Activated naive CD8-positive, alpha-beta T cell treated with anti-CD3 and anti-CD28 coated beads, Interleukin-2, amount 50 U/mL, for 24 hours (primary cell): ENCODE data around the gene POLDIP2.

Experiments
- ATAC-seq: fragments of 150-1000 bp; cut with Tn5 transposase; one replicate; pipeline ENCODE4 v1.10.0; 2021
- DNase-seq: peaks from one replicate; pipeline ENCODE4 v3.0.0; 2021
- H3K27ac Mint-ChIP-seq: one replicate; pipeline ENCODE4 v1.8.0; 2021; ENCODE audit warnings: mild to moderate bottlenecking, mixed read lengths
- H3K27me3 Mint-ChIP-seq: one replicate; pipeline ENCODE4 v1.8.0; 2021; ENCODE audit warnings: mixed read lengths
- H3K36me3 Mint-ChIP-seq: one replicate; pipeline ENCODE4 v1.8.0; 2021; ENCODE audit warnings: low read depth, mixed read lengths
- H3K4me1 Mint-ChIP-seq: one replicate; pipeline ENCODE4 v1.8.0; 2021; ENCODE audit warnings: mixed read lengths
- H3K4me3 Mint-ChIP-seq: one replicate; pipeline ENCODE4 v1.8.0; 2021; ENCODE audit warnings: mild to moderate bottlenecking, moderate library complexity, mixed read lengths
- H3K9me3 Mint-ChIP-seq: one replicate; pipeline ENCODE4 v1.8.0; 2021; ENCODE audit warnings: mixed read lengths

The POLDIP2 gene, protein sequence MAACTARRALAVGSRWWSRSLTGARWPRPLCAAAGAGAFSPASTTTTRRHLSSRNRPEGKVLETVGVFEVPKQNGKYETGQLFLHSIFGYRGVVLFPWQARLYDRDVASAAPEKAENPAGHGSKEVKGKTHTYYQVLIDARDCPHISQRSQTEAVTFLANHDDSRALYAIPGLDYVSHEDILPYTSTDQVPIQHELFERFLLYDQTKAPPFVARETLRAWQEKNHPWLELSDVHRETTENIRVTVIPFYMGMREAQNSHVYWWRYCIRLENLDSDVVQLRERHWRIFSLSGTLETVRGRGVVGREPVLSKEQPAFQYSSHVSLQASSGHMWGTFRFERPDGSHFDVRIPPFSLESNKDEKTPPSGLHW

DNA sequence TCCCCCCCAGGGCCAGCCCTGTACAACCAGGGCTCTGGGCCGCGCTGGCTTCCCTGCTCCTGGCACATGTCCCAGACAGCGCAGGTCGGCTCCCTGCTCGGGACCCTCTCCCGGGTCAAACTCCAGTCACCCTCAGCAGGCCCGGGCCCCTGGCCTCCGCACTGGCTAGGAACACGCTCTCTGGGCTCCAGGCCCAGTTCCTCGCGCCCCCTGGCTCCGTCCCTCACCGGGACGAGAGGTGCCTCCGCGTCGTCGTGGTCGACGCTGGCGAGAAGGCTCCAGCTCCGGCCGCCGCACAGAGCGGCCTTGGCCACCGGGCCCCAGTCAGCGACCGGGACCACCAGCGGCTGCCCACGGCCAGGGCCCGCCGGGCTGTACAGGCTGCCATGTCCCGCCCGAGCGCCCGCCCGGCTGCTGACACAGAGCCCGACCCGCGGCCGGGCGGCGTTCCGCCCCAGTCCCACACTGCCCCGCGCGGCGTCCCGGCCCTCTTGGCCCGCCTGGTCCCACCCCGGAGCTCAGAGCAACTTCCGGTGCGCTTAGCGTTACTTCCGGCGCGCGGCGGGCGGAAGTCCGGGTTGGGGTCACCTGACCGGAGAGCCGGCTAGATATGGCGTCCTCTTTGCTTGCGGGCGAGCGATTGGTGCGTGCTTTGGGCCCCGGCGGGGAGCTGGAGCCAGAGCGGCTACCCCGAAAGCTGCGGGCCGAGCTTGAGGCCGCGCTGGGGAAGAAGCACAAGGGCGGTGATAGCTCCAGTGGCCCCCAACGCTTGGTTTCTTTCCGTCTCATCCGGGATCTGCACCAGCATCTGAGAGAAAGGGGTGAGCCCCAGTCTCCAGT is at the start of gene POLDIP2:
TSS of gene POLDIP2 (minus strand) at position 467 of the 840 bp plus-strand sequence. CDS start at position 388, 79 bp downstream.
- DNase-seq (peak; percentile 97), ATAC-seq (peak; percentile 100)
- Mint-ChIP-seq H3K27ac (peak within 1 kb of the TSS; percentile 91), H3K4me3 (peak within 1 kb of the TSS; percentile 90), H3K9me3 (no peaks in the 10 kb centered on the region), H3K4me1 (peaks cover 31% of the 10 kb centered on the region), H3K36me3 (peaks cover 24% of the 10 kb centered on the region), H3K27me3 (no peaks in the 10 kb centered on the region)

DNA sequence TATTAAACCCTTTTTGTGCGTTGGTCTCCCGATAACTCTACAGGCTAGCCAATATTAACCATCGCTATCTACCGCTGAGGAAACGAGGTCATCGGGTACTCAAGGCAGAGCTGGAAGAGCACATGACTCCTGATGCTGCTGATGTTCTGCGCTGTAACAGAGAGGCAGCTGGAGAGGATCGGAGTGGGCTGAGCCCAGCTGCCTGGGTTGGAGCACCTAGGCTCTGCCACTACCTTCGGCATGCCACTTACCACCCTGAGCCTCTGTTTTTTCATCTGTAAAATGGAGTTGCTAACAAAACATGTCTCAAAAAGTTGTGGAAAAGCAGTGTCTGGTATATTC is 49.1 kb upstream of the POLDIP2 start:
- H3K4me3 Mint-ChIP-seq = peak overlapping the region; percentile 80
- peaks cover 3% of the 10 kb centered on the region for H3K27me3 Mint-ChIP-seq
- H3K4me1 Mint-ChIP-seq = peaks cover 11% of the 10 kb centered on the region
- no peak for DNase-seq
- peak overlapping the region; percentile 71 for H3K27ac Mint-ChIP-seq
- H3K36me3 Mint-ChIP-seq = no peaks in the 10 kb centered on the region
- H3K9me3 Mint-ChIP-seq = no peaks in the 10 kb centered on the region
- ATAC-seq = no peak

DNA sequence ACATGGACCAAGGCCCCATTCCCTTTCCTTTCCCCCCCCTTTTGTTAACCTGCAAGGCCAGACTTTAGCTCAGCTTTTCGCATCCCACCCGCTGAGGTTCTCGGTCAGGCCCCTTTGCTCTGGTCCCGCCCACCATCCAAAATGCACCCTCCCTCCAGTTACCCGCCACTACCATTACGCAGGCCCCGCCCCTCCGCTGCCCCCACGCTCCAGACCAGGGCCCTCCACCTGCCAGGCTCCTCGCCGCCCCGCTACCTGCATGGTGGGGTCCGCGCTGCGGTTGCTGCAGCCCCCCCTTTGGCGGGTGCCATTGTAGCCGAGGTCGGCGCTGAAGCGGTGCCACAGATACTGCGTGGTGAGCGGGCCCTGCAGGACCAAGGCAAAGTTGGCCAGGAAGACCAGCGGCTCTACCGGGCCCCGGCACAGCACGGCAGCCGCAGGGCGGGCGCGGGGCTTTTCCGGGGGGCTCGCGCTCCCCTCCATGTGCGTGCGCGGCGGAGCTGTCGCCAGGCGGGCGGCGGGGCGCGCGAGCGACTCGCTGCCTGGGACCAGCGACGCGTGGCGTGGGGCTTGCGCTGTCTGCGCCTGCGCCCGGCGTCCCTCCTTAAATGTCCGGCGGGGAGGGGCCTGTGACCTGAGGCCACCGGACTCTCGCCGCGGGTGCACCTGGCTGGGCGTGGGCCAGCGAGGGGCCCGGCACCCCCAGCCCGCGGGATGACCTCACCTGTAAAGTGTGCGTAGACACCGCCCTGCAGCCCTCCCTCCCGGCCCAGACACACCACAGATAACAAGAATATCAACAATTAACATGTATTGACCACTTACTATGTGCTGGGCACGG is 48.5 kb upstream of the POLDIP2 start, which contains the start of gene SLC46A1:
TSS of gene SLC46A1 (minus strand) at position 581 of the 841 bp plus-strand sequence. CDS start at position 483, 98 bp downstream.
- H3K4me3 Mint-ChIP-seq = peak within 1 kb of the TSS; percentile 80
- H3K27ac Mint-ChIP-seq = peak within 1 kb of the TSS; percentile 71
- peaks cover 3% of the 10 kb centered on the region for H3K27me3 Mint-ChIP-seq
- H3K4me1 Mint-ChIP-seq = peaks cover 12% of the 10 kb centered on the region
- DNase-seq = peak; percentile 83
- no peaks in the 10 kb centered on the region for H3K36me3 Mint-ChIP-seq
- no peaks in the 10 kb centered on the region for H3K9me3 Mint-ChIP-seq
- ATAC-seq = peak; percentile 86

DNA sequence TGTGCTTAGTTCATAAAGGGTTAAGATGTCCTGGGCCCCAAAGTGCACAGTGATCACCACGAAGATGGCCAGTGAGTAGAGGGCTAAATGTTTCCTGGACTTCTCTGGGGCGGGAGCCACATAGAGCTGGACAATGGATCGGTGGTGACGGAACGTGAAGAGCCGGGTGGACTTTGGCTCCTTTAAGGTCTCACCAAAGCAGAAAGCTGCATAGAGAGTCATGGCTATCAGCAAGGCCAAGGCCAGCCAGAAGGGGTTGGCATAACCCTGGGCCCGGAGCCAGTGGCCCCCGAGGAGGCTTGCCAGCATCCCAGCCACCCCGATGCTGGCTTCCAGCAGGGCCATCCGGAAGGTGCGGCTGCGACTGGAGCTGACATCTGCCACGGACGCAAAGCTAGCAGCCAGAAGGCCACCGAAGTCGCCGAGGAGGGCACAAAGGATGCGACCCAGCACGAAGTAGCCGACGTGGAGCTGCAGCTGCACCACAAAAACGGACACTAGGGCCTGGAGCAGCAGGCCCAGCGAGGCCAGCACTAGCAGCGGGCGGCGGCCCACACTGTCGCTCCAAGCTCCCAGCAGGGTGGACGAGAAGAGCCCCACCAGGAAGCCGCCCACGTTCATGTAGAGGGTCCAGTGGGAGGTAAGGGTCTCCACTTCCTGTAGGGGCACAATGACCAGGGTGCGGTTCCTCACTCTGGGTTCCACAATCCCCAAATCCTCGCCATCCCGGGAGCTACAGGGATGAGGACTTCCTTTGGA is 47.7 kb upstream of the POLDIP2 start:
- no peak overlapping the region for H3K27ac Mint-ChIP-seq
- peaks cover 12% of the 10 kb centered on the region for H3K4me1 Mint-ChIP-seq
- DNase-seq (no peak), ATAC-seq (no peak)
- no peaks in the 10 kb centered on the region for H3K36me3 Mint-ChIP-seq
- H3K4me3 Mint-ChIP-seq = peak overlapping the region; percentile 77
- H3K9me3 Mint-ChIP-seq = no peaks in the 10 kb centered on the region
- peaks cover 3% of the 10 kb centered on the region for H3K27me3 Mint-ChIP-seq

DNA sequence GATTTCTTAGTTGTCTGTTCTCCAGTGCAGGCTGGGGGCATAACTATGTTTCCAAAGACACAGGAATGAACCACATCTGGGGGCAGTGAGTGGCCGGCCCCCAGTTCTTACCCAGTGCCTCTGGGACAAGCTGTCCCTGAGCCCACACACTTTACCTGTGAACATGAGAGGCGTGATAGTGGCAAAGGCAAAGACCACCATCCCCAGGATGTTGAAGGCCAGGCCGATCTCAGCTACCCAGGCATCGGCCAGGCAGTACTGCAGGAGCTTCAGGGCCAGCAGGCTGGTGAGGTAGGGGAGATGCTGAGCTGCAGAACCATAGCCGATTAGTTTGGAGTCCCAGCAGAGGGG is 47.1 kb upstream of the POLDIP2 start:
- DNase-seq (no peak), ATAC-seq (no peak)
- Mint-ChIP-seq H3K9me3 (no peaks in the 10 kb centered on the region), H3K27ac (no peak overlapping the region), H3K27me3 (peaks cover 3% of the 10 kb centered on the region), H3K4me3 (peak overlapping the region; percentile 31), H3K4me1 (peaks cover 12% of the 10 kb centered on the region), H3K36me3 (no peaks in the 10 kb centered on the region)

DNA sequence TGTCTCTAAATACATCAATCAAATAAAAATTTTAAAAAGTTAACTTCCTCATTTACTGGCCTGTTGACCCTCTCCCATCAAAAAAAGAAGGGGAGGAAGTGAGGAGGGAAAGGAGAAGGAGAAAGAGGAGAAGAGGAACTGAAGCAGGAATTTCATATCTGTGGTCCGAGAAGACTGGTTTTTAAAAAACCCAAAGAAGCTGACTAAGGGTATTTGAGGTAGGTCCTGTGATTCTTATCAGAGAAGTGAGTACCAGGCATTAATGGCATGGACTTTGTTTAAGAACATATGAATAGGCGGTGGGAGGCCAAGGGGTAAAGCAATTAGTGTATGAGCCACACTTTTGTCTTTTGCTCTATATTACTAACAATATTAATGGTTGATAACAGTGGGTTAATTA is 46.7 kb upstream of the POLDIP2 start:
- ATAC-seq = no peak
- Mint-ChIP-seq H3K27me3 (peaks cover 3% of the 10 kb centered on the region), H3K4me3 (no peak overlapping the region), H3K9me3 (no peaks in the 10 kb centered on the region), H3K27ac (no peak overlapping the region), H3K36me3 (no peaks in the 10 kb centered on the region), H3K4me1 (peaks cover 12% of the 10 kb centered on the region)
- DNase-seq = no peak

DNA sequence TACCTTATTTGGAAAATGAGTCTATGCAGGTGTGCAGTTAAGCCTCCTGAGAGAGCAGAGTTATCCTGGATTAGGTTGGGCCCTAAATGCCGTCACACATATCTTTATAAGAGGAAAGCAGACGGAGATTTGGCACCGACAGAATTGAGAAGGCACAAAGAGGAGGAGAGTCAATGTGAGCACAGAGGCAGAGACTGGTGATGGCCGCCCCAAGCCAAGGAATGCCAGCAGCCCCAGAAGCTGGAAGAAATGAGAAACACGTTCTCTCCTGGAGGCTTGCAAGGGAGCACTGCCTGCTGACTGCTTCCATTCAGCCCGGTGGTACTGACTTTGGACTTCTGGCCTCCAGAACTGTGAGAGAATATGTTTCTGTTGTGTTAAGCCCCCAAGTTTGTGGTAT is 45.5 kb upstream of the POLDIP2 start:
- H3K4me1 Mint-ChIP-seq = peaks cover 12% of the 10 kb centered on the region
- H3K36me3 Mint-ChIP-seq = peaks cover 2% of the 10 kb centered on the region
- H3K4me3 Mint-ChIP-seq = no peak overlapping the region
- H3K9me3 Mint-ChIP-seq = no peaks in the 10 kb centered on the region
- DNase-seq (no peak), ATAC-seq (no peak)
- no peak overlapping the region for H3K27ac Mint-ChIP-seq
- H3K27me3 Mint-ChIP-seq = no peaks in the 10 kb centered on the region

DNA sequence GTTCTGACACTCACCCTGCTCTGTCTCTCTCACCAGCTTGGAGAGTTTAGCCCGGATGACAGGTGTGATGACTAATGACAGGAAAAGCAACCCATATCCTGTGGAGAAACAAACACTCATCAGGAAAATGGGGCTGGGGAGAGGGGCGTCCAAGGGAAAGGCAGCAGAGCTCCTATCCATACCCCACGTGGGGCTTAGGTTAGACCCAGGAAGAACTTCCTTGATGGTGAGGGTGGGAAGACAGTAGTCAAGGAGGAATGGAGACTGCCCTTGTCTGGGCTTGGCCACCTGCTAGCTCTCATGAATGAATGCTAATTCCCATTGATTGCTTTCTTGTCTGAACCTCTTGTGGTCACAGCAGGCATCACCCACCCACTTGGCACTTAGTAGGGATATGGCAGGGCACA is 44.9 kb upstream of the POLDIP2 start:
- DNase-seq = no peak
- Mint-ChIP-seq H3K36me3 (peaks cover 2% of the 10 kb centered on the region), H3K27ac (no peak overlapping the region), H3K4me1 (peaks cover 12% of the 10 kb centered on the region), H3K4me3 (no peak overlapping the region), H3K9me3 (no peaks in the 10 kb centered on the region), H3K27me3 (no peaks in the 10 kb centered on the region)
- ATAC-seq = no peak

DNA sequence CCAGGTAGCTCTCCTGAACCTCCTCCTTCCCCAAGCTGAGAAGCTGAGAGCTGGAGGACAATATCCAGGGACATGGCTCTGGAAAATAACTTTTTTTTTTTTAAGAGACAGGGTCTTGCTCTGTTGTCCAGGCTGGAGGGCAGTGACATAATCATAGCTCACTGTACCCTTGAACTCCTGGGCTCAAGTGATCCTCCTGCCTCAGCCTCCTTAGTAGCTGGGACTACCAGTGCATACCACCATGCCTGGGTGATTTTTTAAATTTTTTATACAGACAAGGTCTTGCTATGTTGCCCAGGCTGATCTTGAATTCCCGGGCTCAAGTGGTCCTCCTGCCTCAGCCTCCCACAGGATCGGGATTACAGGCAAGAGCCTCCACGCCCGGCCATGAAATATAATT is 42.5 kb upstream of the POLDIP2 start:
- H3K9me3 Mint-ChIP-seq = no peaks in the 10 kb centered on the region
- peaks cover 2% of the 10 kb centered on the region for H3K36me3 Mint-ChIP-seq
- no peak for DNase-seq
- H3K27me3 Mint-ChIP-seq = no peaks in the 10 kb centered on the region
- H3K27ac Mint-ChIP-seq = no peak overlapping the region
- no peak overlapping the region for H3K4me3 Mint-ChIP-seq
- peaks cover 7% of the 10 kb centered on the region for H3K4me1 Mint-ChIP-seq
- no peak for ATAC-seq

DNA sequence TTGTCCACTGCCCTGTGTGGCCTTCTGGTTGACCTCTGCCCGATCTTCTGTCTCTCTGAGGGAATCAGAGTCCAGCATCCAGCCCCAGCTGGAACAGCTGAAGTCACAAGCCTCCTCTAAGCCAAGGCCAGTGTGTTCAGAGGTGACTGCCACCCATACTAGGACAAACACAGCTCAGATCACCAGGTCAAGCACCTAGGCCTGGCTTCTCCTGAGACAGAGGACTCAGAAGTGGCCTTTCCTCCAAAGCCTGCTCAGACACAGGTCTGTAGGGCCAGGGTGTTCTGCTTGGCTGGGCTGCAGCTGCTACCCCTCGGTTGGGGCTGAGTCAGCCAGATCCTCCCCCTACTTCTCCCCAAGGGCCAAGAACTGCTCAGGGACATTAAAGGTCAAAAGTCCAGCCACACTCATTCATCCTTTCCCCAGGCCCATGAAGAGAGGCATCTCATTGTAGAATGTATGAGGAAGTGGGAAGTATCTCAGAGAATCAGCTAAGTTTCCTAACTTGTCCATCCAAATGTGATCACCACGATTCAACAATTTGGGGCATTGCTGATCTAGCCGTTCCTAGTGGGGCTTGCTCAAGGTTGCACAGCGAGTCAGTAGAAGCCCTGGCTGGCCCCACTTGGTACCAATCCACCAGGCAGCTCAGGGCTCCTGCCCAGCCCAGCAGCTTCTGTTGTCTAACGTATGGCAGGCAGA is 41.1 kb upstream of the POLDIP2 start:
- Mint-ChIP-seq H3K4me3 (no peak overlapping the region), H3K27me3 (no peaks in the 10 kb centered on the region), H3K4me1 (peaks cover 5% of the 10 kb centered on the region), H3K36me3 (peaks cover 9% of the 10 kb centered on the region), H3K9me3 (no peaks in the 10 kb centered on the region), H3K27ac (no peak overlapping the region)
- ATAC-seq (no peak), DNase-seq (no peak)

DNA sequence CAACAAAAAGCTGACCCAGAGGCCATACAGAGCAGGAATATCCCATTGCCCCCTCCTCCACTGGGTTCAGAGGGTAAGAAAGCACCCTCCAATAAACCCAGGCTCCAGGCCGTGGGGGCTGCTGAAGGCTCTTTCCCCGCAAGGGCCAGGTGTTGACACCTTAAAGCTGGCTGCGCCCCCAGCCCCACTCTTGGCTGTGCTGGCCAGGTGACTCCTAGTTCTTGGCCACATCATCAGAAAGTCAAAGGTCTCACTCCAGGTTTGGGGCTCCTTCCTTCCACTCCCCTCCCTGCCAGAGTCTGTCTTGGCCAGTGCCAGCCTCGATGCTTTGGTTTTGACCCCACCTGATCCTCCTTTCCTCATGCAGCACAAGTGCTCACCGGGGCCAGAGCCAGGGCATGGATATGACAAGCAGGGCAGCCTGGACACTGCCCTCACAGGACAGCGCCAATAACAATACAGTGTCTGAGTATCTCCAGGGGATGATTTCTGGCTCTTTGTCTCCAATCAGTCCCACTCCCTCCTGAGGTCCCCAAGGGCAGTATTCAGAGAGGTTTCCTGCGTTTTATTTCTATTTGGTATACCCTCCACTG is 40.5 kb upstream of the POLDIP2 start:
- no peaks in the 10 kb centered on the region for H3K27me3 Mint-ChIP-seq
- ATAC-seq = no peak
- H3K4me3 Mint-ChIP-seq = no peak overlapping the region
- DNase-seq = no peak
- no peak overlapping the region for H3K27ac Mint-ChIP-seq
- no peaks in the 10 kb centered on the region for H3K9me3 Mint-ChIP-seq
- H3K4me1 Mint-ChIP-seq = peaks cover 5% of the 10 kb centered on the region
- peaks cover 9% of the 10 kb centered on the region for H3K36me3 Mint-ChIP-seq

DNA sequence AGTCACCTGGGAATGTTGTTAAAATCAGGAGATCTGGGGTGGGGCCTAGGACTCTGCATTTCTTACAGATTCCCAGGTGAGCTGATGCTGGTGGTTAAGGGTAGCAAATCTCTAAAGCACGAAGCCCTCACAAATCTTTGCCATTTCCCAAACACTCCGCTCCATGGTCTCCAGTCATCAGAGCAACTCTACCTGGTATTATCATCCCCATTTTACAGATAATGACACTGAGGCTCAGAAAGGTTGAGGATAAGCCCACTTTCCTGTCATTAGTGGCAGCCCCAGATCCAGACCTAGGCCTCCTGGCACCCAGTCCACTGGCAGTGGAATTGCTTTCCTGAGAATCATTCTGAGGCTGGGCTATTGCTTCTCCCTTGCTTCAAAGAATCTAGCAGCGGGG is 39.9 kb upstream of the POLDIP2 start:
- no peak overlapping the region for H3K4me3 Mint-ChIP-seq
- no peak for DNase-seq
- H3K36me3 Mint-ChIP-seq = peaks cover 9% of the 10 kb centered on the region
- H3K27ac Mint-ChIP-seq = no peak overlapping the region
- no peak for ATAC-seq
- no peaks in the 10 kb centered on the region for H3K9me3 Mint-ChIP-seq
- no peaks in the 10 kb centered on the region for H3K27me3 Mint-ChIP-seq
- peaks cover 5% of the 10 kb centered on the region for H3K4me1 Mint-ChIP-seq

DNA sequence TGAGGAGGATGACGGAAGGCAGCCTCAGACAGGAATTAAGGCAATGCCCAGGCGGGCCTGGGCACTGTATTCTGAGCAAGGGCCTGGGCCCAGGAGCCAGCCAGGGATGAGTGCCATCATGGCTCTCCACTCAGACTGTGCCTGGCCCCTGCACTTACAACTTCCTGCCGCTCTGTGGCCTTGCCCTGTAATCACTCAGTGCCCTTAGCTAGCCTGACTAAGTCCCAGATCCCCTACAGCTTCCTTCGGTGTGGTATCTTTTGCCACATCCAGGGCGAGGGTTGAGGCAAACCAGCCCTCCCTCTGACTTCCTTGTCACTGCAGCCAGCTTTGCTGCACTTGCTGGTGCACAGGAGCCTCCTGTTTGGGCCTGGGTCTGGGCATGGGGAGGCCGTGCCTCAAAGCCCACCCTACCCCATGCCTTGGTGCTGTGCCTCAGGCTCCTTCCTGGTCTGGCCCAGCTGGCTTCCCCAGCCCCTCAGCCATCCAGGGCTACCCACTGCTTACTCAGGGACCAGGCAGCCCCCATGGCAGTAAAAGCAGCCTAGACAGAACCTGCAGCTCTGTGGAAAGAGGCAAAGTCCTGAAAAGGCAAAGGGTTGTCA is 39.4 kb upstream of the POLDIP2 start:
- Mint-ChIP-seq H3K36me3 (peaks cover 9% of the 10 kb centered on the region), H3K9me3 (no peaks in the 10 kb centered on the region), H3K27me3 (no peaks in the 10 kb centered on the region), H3K27ac (no peak overlapping the region), H3K4me1 (peaks cover 2% of the 10 kb centered on the region), H3K4me3 (no peak overlapping the region)
- no peak for DNase-seq
- ATAC-seq = no peak
